ENCODE measurements around the gene SV2B. TPM values are rescaled to one million over a fixed set of nuclear protein-coding genes. Genes with fewer than 3 reads are reported as not detected.

SV2B gene
- total RNA-seq, 1 experiment from 2014 or later, result not detected

DNA sequence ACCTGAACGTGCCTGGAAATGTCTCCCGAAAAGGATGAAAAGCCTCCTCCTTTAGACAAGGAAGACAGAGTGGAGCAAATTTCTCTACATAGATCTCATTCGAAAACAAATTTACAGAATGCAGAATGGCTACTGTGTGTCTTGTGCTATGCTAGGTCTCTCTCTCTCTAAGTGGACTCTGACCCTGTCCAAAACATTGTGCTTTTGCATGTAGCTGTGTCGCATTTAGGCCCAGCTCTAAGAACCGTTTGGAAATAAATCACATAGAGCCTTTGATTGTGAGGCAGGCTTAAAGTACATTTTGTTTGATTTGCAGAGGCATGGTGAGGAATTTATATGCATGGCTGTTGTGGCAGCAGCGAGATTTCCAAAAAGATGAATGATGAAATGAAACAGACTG is 198.0 kb downstream of the SV2B start:
- no peak overlapping the region for H3K4me2 ChIP-seq (ENCODE audit: low read length)
- RAD21 ChIA-PET (ENCODE audit: low non-redundant PET in 1 of 2, low total read pairs in 2 of 2, uncharacterized antibody in 2 of 2, unreplicated experiment in 2 of 2), result no interaction called here
- no peaks in the 10 kb centered on the region for H3K9me2 ChIP-seq (ENCODE audit: insufficient read depth)
- ATAC-seq (no peak), DNase-seq (ENCODE audit: low read depth, low spot score) (no peak)
- no peak overlapping the region for H3K9ac ChIP-seq (ENCODE audit: low read length)
- no peak overlapping the region for H3K27ac ChIP-seq (ENCODE audit: low read depth, low read length)
- BruUV-seq (replicated peaks), result no TSS peak
- CTCF ChIA-PET, result interaction anchor here (0.8 to 1.3 kb wide), 2 partner anchors 242 to 779 kb away, joined by 3 to 4 read pairs; no protein-coding TSS in a partner anchor
- H3K36me3 ChIP-seq (ENCODE audit: control insufficient read depth in 1 of 2, insufficient read depth in 2 of 2, low read length in 2 of 2), result no peaks in the 10 kb centered on the region
- no peak for TF ChIP-seq ZFX (IDR thresholded peaks at IDR 0.05)
- TF ChIP-seq SRF (IDR thresholded peaks at IDR 0.05; ENCODE audit: low read depth), result no peak
- no peak for TF ChIP-seq POLR2AphosphoS5 (IDR thresholded peaks at IDR 0.05; ENCODE audit: low read depth, low read length)
- no peak for TF ChIP-seq JUND (IDR thresholded peaks at IDR 0.05)
- TF ChIP-seq, protein P1, sequence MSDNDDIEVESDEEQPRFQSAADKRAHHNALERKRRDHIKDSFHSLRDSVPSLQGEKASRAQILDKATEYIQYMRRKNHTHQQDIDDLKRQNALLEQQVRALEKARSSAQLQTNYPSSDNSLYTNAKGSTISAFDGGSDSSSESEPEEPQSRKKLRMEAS (IDR thresholded peaks at IDR 0.05), result no peak
- no peak for TF ChIP-seq SP1 (IDR thresholded peaks at IDR 0.05; ENCODE audit: low read depth)
- no peak for TF ChIP-seq YY1 (IDR thresholded peaks at IDR 0.05; ENCODE audit: extremely low read depth, insufficient replicate concordance, low read depth, low read length)
- TF ChIP-seq, protein P2, sequence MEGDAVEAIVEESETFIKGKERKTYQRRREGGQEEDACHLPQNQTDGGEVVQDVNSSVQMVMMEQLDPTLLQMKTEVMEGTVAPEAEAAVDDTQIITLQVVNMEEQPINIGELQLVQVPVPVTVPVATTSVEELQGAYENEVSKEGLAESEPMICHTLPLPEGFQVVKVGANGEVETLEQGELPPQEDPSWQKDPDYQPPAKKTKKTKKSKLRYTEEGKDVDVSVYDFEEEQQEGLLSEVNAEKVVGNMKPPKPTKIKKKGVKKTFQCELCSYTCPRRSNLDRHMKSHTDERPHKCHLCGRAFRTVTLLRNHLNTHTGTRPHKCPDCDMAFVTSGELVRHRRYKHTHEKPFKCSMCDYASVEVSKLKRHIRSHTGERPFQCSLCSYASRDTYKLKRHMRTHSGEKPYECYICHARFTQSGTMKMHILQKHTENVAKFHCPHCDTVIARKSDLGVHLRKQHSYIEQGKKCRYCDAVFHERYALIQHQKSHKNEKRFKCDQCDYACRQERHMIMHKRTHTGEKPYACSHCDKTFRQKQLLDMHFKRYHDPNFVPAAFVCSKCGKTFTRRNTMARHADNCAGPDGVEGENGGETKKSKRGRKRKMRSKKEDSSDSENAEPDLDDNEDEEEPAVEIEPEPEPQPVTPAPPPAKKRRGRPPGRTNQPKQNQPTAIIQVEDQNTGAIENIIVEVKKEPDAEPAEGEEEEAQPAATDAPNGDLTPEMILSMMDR (IDR thresholded peaks at IDR 0.05 in 2 of 3, conservative IDR thresholded peaks at IDR 0.05 in 1 of 3; ENCODE audit: borderline replicate concordance in 1 of 3, insufficient read depth in 1 of 3, low read depth in 2 of 3, low read length in 2 of 3), result no peak
- TF ChIP-seq, protein P3, sequence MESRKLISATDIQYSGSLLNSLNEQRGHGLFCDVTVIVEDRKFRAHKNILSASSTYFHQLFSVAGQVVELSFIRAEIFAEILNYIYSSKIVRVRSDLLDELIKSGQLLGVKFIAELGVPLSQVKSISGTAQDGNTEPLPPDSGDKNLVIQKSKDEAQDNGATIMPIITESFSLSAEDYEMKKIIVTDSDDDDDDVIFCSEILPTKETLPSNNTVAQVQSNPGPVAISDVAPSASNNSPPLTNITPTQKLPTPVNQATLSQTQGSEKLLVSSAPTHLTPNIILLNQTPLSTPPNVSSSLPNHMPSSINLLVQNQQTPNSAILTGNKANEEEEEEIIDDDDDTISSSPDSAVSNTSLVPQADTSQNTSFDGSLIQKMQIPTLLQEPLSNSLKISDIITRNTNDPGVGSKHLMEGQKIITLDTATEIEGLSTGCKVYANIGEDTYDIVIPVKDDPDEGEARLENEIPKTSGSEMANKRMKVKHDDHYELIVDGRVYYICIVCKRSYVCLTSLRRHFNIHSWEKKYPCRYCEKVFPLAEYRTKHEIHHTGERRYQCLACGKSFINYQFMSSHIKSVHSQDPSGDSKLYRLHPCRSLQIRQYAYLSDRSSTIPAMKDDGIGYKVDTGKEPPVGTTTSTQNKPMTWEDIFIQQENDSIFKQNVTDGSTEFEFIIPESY (IDR thresholded peaks at IDR 0.05; ENCODE audit: extremely low read depth, insufficient replicate concordance, low read length), result no peak
- no peak for TF ChIP-seq EGR1 (IDR thresholded peaks at IDR 0.05; ENCODE audit: low read depth)
- no peaks in the 10 kb centered on the region for H3K4me1 ChIP-seq (ENCODE audit: control insufficient read depth in 1 of 2, insufficient read depth in 2 of 2, low read length in 2 of 2)
- H3K79me2 ChIP-seq (ENCODE audit: insufficient read depth, low read length), result no peaks in the 10 kb centered on the region
- H3K9me3 ChIP-seq (ENCODE audit: control insufficient read depth in 1 of 2, insufficient read depth in 1 of 2, low read depth in 1 of 2, low read length in 2 of 2), result no peaks in the 10 kb centered on the region
- H3K27me3 ChIP-seq (ENCODE audit: insufficient read depth, low read length), result peaks cover 71% of the 10 kb centered on the region
- H2AFZ ChIP-seq (ENCODE audit: low read depth, low read length, poor library complexity, severe bottlenecking), result no peak overlapping the region
- POLR2A ChIA-PET, result no interaction called here
- H3K4me3 ChIP-seq (replicated peaks in 1 of 2; ENCODE audit: low read depth in 1 of 2, low read length in 2 of 2), result no peak overlapping the region
- no peaks in the 10 kb centered on the region for H4K20me1 ChIP-seq (ENCODE audit: insufficient read depth)
- intact Hi-C loops (cut with micrococcal nuclease), result no loop called here
